Tibial artery (tissue), 4 donors: ENCODE results near the gene BMI1.
"Not testable (repeated sequence)": the region's sequence is repeated elsewhere in the genome, so short reads cannot be mapped to it uniquely, and the experiment has no call there.

Source experiments
- DNase-seq, 2 donors: peaks; one replicate each; pipeline ENCODE4 v3.0.0-alpha.2; 2019
- H3K27ac ChIP-seq, 2 donors: fragments of 200-600 bp; sonication (generic) in 1 of 2; 1 replicate in 1 of 2; 2 replicates in 1 of 2; pipeline ENCODE4 v1.5.1; 2018 to 2019; ENCODE audit warnings: mild to moderate bottlenecking in 1 of 2
- H3K27me3 ChIP-seq, 2 donors: fragments of 200-600 bp; sonication (generic) in 1 of 2; one replicate each; pipeline versions ENCODE4 v1.5.1 to v1.6.0; 2016 to 2019
- H3K36me3 ChIP-seq, 3 donors: fragments of 200-600 bp; sonication (generic) in 2 of 3; one replicate each; pipeline ENCODE4 v1.5.1; 2016 to 2019; ENCODE audit warnings: mild to moderate bottlenecking in 2 of 3
- H3K4me1 ChIP-seq, 4 donors: fragments of 200-600 bp; sonication (generic) in 2 of 4; 1 replicate in 3 of 4; 2 replicates in 1 of 4; pipeline ENCODE4 v1.5.1; 2016 to 2019
- H3K4me3 ChIP-seq, 2 donors: fragments of 200-600 bp; sonication (generic) in 1 of 2; 1 replicate in 1 of 2; 2 replicates in 1 of 2; pipeline ENCODE4 v1.5.1; 2018 to 2019; ENCODE audit warnings: mild to moderate bottlenecking in 2 of 2
- H3K9me3 ChIP-seq, 3 donors: fragments of 200-600 bp; sonication (generic) in 1 of 3; one replicate each; pipeline ENCODE4 v1.5.1; 2016 to 2019
- CTCF ChIP-seq, 2 experiments: fragments of 200-600 bp in 1 of 2; fragments of 450-650 bp in 1 of 2; IDR thresholded peaks; one replicate each; pipeline ENCODE4 v1.5.1; 2017 to 2019; ENCODE audit warnings: antibody characterized with exemption in 2 of 2, mild to moderate bottlenecking in 1 of 2, moderate library complexity in 1 of 2
- intact Hi-C: fragments of 100-400 bp; cut with DNase I; formaldehyde crosslinking; loops from one replicate; pipeline ENCODE4 v1.15.0; 2023; ENCODE audit warnings: low total_unique reads

Gene BMI1

GRCh38 chr10:22309180-22310000 is 11.5 kb upstream of the BMI1 start:
- no peak for DNase-seq
- H3K4me3 ChIP-seq = no peak overlapping the region
- H3K4me1 ChIP-seq = no peaks in the 10 kb centered on the region
- no peaks in the 10 kb centered on the region for H3K27me3 ChIP-seq
- H3K27ac ChIP-seq = no peak overlapping the region
- no peaks in the 10 kb centered on the region for H3K9me3 ChIP-seq
- H3K36me3 ChIP-seq = no peaks in the 10 kb centered on the region
- intact Hi-C loops = no loop called here
- no peak for TF ChIP-seq CTCF (IDR thresholded peaks at IDR 0.05)

- H3K4me1 ChIP-seq, H3K36me3 ChIP-seq, intact Hi-C loops, H3K27me3 ChIP-seq, H3K4me3 ChIP-seq, DNase-seq, H3K9me3 ChIP-seq, H3K27ac ChIP-seq: not testable (repeated sequence)
Observed at GRCh38 chr10:22310012-22310411, 10.9 kb upstream of the BMI1 start.

- intact Hi-C loops = no loop called here
- DNase-seq = no peak
- H3K4me3 ChIP-seq = no peak overlapping the region
- no peaks in the 10 kb centered on the region for H3K9me3 ChIP-seq
- H3K27me3 ChIP-seq = no peaks in the 10 kb centered on the region
- H3K27ac ChIP-seq = no peak overlapping the region
- no peaks in the 10 kb centered on the region for H3K36me3 ChIP-seq
- peaks cover 0 to 6% (median 5%) of the 10 kb centered on the region in 4 donors for H3K4me1 ChIP-seq
- no peak for TF ChIP-seq CTCF (IDR thresholded peaks at IDR 0.05)
Observed at GRCh38 chr10:22310928-22311327, 10.0 kb upstream of the BMI1 start.

- Histone ChIP-seq H3K27me3 (no peaks in the 10 kb centered on the region), H3K4me1 (peaks cover 0 to 28% (median 10%) of the 10 kb centered on the region in 4 donors), H3K36me3 (no peaks in the 10 kb centered on the region), H3K27ac (no peak overlapping the region), H3K4me3 (no peak overlapping the region), H3K9me3 (no peaks in the 10 kb centered on the region)
- intact Hi-C loops = loop anchor here (5.0 kb wide), 1 partner anchor 63 kb away; no protein-coding TSS in a partner anchor
- DNase-seq = no peak
- no peak for TF ChIP-seq CTCF (IDR thresholded peaks at IDR 0.05)
Observed at GRCh38 chr10:22314852-22315251, 6.0 kb upstream of the BMI1 start.

- Histone ChIP-seq H3K9me3 (no peaks in the 10 kb centered on the region), H3K4me1 (peaks cover 0 to 31% (median 10%) of the 10 kb centered on the region in 4 donors), H3K27me3 (no peaks in the 10 kb centered on the region), H3K27ac (peak overlapping the region; percentile 93 to 96), H3K36me3 (no peaks in the 10 kb centered on the region), H3K4me3 (peak overlapping the region; percentile 76 to 90)
- no peak for TF ChIP-seq CTCF (IDR thresholded peaks at IDR 0.05)
- intact Hi-C loops = loop anchor here (5.0 kb wide), 1 partner anchor 63 kb away; no protein-coding TSS in a partner anchor
- DNase-seq = no peak
Observed at GRCh38 chr10:22315455-22316285, 5.2 kb upstream of the BMI1 start.
